ENCODE results near the gene GALNT6.

GRCh38 chr12:51364001-51364400, 27.2 kb downstream of the GALNT6 start:
- no peak for TF ChIP-seq CTCF (conservative IDR thresholded peaks at IDR 0.05; ENCODE audit: low read depth, low read length)
- TF ChIP-seq EZH2 (IDR thresholded peaks at IDR 0.05; ENCODE audit: low read length, unreplicated experiment) = no peak
- TF ChIP-seq EZH2phosphoT487 (IDR thresholded peaks at IDR 0.05; ENCODE audit: borderline replicate concordance, low read length) = no peak

Measured in PC-3 (cell line).